ENCODE results near the gene PAGE2B.

DNA sequence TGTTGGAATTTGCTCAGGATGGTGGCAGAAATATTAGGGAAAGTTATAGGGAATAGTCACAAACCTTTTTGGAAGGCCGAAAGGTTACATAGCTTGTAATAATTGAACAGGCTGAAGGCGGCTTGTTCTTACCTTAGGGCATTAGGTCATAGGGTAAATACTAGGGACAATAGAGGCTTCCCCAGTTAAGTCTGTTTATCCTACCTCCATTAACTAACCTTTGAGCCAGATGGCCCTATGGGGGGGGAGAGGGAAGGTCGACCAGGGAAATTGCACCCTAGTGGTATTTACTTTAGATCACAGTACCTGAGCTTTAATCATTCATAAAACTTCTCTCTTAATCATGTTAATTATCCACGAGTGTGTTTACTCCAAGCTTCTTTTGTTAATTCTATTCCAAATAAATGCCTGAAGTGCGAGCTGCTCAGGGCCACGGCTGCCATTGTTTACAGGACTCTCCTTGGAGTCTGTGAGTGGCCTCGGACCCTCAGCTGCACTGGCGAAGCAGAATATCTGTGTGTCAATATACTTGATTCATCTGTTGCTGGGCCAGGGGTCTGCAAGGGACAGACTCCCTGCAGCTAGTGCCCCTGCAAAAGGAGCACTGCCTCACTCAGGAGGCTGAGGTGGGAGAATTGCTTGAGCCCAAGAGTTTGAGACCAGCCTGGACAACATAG lies 36.9 kb downstream of the PAGE2B start:
- TF ChIP-seq CTCF (IDR thresholded peaks at IDR 0.05) (no peak), POLR2A (IDR thresholded peaks at IDR 0.05) (no peak)
